Fibroblast of pulmonary artery (primary cell): ENCODE results near the gene SCN9A.

Source experiments
- DNase-seq: peaks from one replicate; pipeline ENCODE4 v3.0.0-alpha.2; 2010; ENCODE audit warnings: low read depth
- H3K4me3 ChIP-seq: replicated peaks from 2 replicates; pipeline ENCODE4 v1.5.1; 2011; ENCODE audit warnings: low read depth, mild to moderate bottlenecking, control low read depth, low read length, moderate library complexity
- TF ChIP-seq, protein P1 (sequence below): IDR thresholded peaks from 2 replicates; pipeline ENCODE4 v1.5.1; 2011; ENCODE audit warnings: mild to moderate bottlenecking, control low read depth, low read length, inconsistent platforms; ENCODE audit errors: missing control alignments

The SCN9A gene

GRCh38 chr2:166351319-166351718, 24.4 kb downstream of the SCN9A start:
- peak; percentile 62 for DNase-seq
- H3K4me3 ChIP-seq: no peak overlapping the region
- TF ChIP-seq, protein P1, sequence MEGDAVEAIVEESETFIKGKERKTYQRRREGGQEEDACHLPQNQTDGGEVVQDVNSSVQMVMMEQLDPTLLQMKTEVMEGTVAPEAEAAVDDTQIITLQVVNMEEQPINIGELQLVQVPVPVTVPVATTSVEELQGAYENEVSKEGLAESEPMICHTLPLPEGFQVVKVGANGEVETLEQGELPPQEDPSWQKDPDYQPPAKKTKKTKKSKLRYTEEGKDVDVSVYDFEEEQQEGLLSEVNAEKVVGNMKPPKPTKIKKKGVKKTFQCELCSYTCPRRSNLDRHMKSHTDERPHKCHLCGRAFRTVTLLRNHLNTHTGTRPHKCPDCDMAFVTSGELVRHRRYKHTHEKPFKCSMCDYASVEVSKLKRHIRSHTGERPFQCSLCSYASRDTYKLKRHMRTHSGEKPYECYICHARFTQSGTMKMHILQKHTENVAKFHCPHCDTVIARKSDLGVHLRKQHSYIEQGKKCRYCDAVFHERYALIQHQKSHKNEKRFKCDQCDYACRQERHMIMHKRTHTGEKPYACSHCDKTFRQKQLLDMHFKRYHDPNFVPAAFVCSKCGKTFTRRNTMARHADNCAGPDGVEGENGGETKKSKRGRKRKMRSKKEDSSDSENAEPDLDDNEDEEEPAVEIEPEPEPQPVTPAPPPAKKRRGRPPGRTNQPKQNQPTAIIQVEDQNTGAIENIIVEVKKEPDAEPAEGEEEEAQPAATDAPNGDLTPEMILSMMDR: no peak

- DNase-seq: no peak
- TF ChIP-seq, protein P1: no peak
- H3K4me3 ChIP-seq: no peak overlapping the region
Measured at GRCh38 chr2:166350525-166350924, 25.2 kb downstream of the SCN9A start.

DNA sequence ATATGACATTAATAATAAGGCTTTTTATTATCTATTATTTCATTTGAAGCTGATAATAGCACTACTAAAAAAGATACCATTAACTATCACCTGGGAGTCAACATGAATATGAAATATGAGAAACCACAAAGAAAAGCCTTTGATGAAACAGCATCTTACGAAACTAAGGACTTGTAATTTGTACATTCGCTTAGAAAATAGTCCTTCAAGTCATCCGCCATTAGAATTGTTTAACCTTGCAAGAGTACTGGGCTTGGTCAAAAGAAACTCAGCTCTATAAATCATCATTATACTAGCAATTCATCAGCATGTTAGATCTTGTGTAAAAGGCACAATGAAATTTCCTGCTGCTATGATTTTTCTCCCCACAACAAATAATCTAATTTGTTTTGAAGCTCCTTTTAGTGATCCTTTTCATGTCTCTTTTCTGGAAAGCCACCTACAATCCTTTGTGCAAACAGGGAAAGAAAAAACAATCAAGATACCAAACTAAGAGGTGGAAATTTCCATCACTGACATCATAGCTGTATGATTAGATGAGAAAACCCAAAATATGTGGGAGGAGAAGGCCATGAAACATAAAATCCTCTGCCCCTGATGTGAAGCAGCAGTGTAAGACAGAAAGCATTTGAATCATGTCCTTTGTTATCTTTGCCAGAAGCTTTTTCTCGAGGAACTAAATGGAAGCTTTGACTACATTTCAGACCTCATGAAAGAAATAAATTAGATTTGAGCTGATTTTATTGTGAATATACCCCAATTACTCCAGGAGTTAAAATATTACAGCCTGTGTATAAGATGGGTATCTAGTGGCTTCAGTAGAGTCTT, 31.2 kb downstream of the SCN9A start:
- TF ChIP-seq, protein P1: no peak
- H3K4me3 ChIP-seq: no peak overlapping the region
- DNase-seq: peak; percentile 76

- no peak overlapping the region for H3K4me3 ChIP-seq
- DNase-seq: no peak
- TF ChIP-seq, protein P1: no peak
Measured at GRCh38 chr2:166343467-166343866, 32.3 kb downstream of the SCN9A start.

GRCh38 chr2:166341426-166341825, 34.3 kb downstream of the SCN9A start:
- TF ChIP-seq, protein P1: no peak
- no peak for DNase-seq
- H3K4me3 ChIP-seq: no peak overlapping the region

- DNase-seq: no peak
- H3K4me3 ChIP-seq: no peak overlapping the region
- TF ChIP-seq, protein P1: no peak
Measured at GRCh38 chr2:166338831-166339339, 36.9 kb downstream of the SCN9A start.
